ENCODE results near the gene WBP1. TPM values are rescaled to one million over a fixed set of nuclear protein-coding genes. Genes with fewer than 3 reads are reported as not detected.

Gene WBP1
- 79.4 and 88.0 TPM in 2 replicates for total RNA-seq

DNA sequence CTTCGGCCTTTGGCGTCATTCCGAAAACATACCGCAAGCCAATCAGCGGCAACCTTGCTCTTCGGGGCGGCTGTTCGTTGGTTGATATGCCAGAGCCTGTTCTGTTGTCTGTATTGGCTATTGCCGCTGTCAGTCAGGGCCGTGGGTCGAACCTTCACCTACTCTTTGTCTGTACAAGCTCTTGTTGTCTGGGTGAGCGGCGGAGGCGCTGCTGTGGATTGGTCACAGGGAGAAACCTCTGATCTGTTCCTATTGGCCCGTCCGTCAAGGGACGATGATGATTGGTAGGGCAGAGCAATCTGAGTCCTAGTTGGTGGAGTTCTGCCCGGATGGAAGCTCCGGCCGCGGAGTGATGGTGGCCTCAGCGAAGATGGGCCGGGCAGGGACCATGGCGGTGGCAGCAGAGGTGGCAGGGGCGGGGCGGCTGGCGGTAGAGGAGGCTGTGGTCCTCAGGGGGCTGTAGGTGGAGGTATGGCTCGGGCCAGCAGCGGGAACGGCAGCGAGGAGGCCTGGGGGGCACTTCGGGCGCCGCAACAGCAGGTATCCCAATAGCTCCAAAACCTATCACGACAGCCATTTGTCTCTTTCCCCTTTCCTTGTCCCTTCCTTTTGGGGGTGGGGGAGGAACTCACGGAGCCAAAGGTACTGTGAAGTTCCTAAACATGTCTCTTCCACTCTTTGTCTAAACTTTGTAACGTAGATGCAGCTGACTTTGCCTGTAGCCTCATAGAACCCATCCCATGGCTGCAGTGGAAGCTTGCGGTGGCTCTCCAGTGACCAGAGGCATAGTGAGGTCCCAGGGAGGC lies at the start of gene WBP1:
TSS of gene WBP1 (plus strand) at position 307 of the 806 bp plus-strand sequence. CDS start at position 472, 165 bp downstream.

GRCh38 chr2:74421221-74421870 lies 36.9 kb upstream of the WBP1 start, which contains the start of the genes C2orf81 and WDR54:
C2orf81 (minus strand) TSS chr2:74421619; CDS start chr2:74421560, 59 bp downstream.
WDR54 (plus strand) TSS chr2:74421730; CDS start chr2:74422154, 424 bp downstream.

GRCh38 chr2:74441690-74442482 lies 16.4 kb upstream of the WBP1 start, which contains the start of gene RTKN:
RTKN (minus strand) TSS chr2:74441937; CDS start chr2:74441816, 121 bp downstream.

GRCh38 chr2:74454654-74455511 lies 3.4 kb upstream of the WBP1 start, which contains the start of gene INO80B:
INO80B (plus strand) TSS chr2:74455087; CDS start chr2:74455117, 30 bp downstream.

GRCh38 chr2:74472086-74472944 lies 14.1 kb downstream of the WBP1 start, which contains the start of gene MRPL53:
MRPL53 (minus strand) TSS chr2:74472680; CDS start chr2:74472660, 20 bp downstream.

GRCh38 chr2:74482801-74483674 lies 24.8 kb downstream of the WBP1 start, which contains the start of the genes CCDC142 and TTC31:
CCDC142 (minus strand) TSS chr2:74482998; CDS start chr2:74482837, 161 bp downstream.
TTC31 (plus strand) TSS chr2:74483081; CDS start chr2:74483096, 15 bp downstream.

DNA sequence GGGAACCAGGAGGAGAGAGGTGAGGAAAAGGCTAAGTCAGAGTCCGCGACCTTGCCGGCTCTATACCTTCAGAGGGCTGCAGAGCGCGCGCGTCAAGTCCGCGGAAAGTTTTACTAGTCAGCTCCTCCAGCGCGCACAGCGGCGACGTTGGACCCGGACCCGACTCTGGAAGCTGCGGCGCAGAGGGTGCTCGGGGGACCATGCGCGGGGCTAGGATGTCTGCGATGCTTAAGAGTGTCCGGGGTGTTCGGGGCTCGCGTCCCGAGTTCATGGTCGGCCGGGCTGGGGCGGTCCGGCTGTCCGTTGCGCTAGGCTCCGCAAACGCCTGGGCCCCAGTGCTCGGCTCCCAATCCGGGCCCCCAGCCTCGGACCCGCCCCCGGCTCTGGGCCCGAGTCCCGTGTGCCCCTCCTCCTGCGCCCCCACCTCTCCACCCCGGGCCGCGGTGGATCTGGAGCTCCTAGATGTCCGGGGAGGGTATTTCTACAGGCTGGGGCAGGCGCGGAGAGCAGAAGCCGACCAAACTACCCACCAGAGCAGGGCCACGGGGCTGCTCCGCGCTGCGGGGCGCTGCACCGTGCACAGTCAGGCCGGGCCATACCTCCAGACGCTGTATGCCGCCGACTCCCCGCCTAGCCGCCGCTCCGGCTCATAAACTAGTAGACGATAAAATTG lies 41.2 kb downstream of the WBP1 start, which contains the start of gene LBX2:
TSS of gene LBX2 (minus strand) at position 337 of the 673 bp plus-strand sequence. CDS start at position 271, 66 bp downstream.

DNA sequence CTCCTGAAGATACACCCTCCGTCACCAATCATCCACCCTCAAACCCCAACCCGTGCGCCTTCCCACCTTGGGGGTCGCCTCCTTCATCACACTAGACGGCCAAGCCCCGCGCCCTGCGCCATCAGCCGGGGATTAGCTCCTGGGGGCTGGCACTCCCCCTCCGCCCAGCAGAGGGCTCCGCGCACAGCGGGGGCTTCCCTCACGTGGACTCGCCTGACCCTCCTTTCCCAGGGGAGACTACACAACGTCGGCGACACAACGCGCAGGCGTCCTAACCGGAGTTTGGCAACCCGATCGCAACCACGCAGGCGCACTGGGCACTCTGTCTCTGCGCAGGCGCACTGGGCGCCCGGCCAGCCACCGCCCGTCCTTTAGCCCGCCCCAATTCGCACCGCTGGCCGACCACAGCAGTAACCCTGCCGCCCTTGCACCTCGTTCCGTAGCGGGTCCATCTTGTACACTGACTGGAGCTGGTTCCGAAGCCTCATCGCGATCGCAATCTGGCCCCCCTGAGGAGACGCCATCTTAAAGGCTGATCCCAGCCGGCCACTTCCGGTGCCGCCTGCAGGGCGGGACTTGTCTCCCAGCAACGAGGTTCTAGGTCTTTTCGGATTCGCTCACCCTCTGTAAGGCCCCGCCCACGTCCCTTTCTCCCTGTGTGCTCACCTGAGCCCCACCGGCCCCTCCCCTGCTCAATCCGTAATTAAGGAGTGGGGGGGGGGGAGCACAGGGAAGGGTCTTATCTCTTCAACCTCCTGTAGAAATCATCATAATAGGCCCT lies 49.1 kb downstream of the WBP1 start, which contains the start of gene PCGF1:
TSS of gene PCGF1 (minus strand) at position 551 of the 781 bp plus-strand sequence. CDS start at position 524, 27 bp downstream.

Other genes with a start within 250 kb of the WBP1 start
- gene SLC4A5, start 115.0 kb upstream of the WBP1 start, total RNA-seq = 0.16 and 0.26 TPM in 2 replicates
- 239 and 256 TPM in 2 replicates for gene DCTN1, start 78.1 kb upstream of the WBP1 start, total RNA-seq
- gene C2orf81, start 36.8 kb upstream of the WBP1 start, total RNA-seq = 0.79 and 1.4 TPM in 2 replicates
- 28.6 and 30.6 TPM in 2 replicates for gene WDR54, start 36.7 kb upstream of the WBP1 start, total RNA-seq
- gene RTKN, start 16.5 kb upstream of the WBP1 start, total RNA-seq = 17.8 and 18.1 TPM in 2 replicates
- 14.2 and 30.1 TPM in 2 replicates for gene INO80B, start 3.4 kb upstream of the WBP1 start, total RNA-seq
- gene MOGS, start 6.9 kb downstream of the WBP1 start, total RNA-seq = 28.0 and 33.4 TPM in 2 replicates
- gene MRPL53, start 14.2 kb downstream of the WBP1 start, total RNA-seq = 68.4 and 79.9 TPM in 2 replicates
- gene CCDC142, start 24.6 kb downstream of the WBP1 start, total RNA-seq = 15.9 and 21.0 TPM in 2 replicates
- 7.6 and 9.1 TPM in 2 replicates for gene TTC31, start 24.6 kb downstream of the WBP1 start, total RNA-seq
- 3.8 and 6.4 TPM in 2 replicates for gene LBX2, start 41.2 kb downstream of the WBP1 start, total RNA-seq
- gene PCGF1, start 49.3 kb downstream of the WBP1 start, total RNA-seq = 28.2 and 34.9 TPM in 2 replicates
- gene TLX2, start 56.0 kb downstream of the WBP1 start, total RNA-seq = 1.4 TPM in 2 replicates
- 0.16 TPM in 1 of 2 replicates, not detected in the other for gene DQX1, start 67.8 kb downstream of the WBP1 start, total RNA-seq
- 58.5 and 79.5 TPM in 2 replicates for gene AUP1, start 71.3 kb downstream of the WBP1 start, total RNA-seq
- 43.2 and 63.9 TPM in 2 replicates for gene HTRA2, start 71.5 kb downstream of the WBP1 start, total RNA-seq
- 23.6 and 30.0 TPM in 2 replicates for gene LOXL3, start 95.5 kb downstream of the WBP1 start, total RNA-seq
- gene DOK1, start 96.3 kb downstream of the WBP1 start, total RNA-seq = 22.7 and 31.5 TPM in 2 replicates
- not detected in 2 replicates for gene M1AP, start 189.9 kb downstream of the WBP1 start, total RNA-seq
- 3.3 and 4.1 TPM in 2 replicates for gene SEMA4F, start 195.8 kb downstream of the WBP1 start, total RNA-seq